Cardiac muscle cell (in vitro differentiated cells and primary cell): ENCODE data around the gene PLAU. TPM values are rescaled to one million over a fixed set of nuclear protein-coding genes. Genes with fewer than 3 reads are reported as not detected.
A peak's percentile ranks its signal among the peaks of the same experiment; 100 is the strongest.

Source experiments
- DNase-seq, 2 donors: peaks; one replicate each; pipeline versions ENCODE4 v3.0.0 to v3.0.0-alpha.2; 2010 to 2017; ENCODE audit warnings: low read depth in 1 of 2, low spot score in 1 of 2
- H3K27ac ChIP-seq: fragments of 200-600 bp; sonication (generic); 2 replicates; pipeline ENCODE4 v1.5.1; 2016
- H3K27me3 ChIP-seq: fragments of 200-600 bp; sonication (generic); 2 replicates; pipeline ENCODE4 v1.6.0; 2016; ENCODE audit warnings: control low read depth
- H3K36me3 ChIP-seq: fragments of 200-600 bp; sonication (generic); 2 replicates; pipeline ENCODE4 v1.5.1; 2016; ENCODE audit warnings: control low read depth
- H3K4me1 ChIP-seq: fragments of 200-600 bp; sonication (generic); 2 replicates; pipeline ENCODE4 v1.8.1; 2017; ENCODE audit warnings: low read depth, mild to moderate bottlenecking, mixed run types
- H3K4me3 ChIP-seq: fragments of 200-600 bp; sonication (generic); 2 replicates; pipeline ENCODE4 v1.5.1; 2016; ENCODE audit warnings: mild to moderate bottlenecking
- H3K9me3 ChIP-seq: fragments of 200-600 bp; sonication (generic); 2 replicates; pipeline ENCODE4 v1.5.1; 2017; ENCODE audit warnings: low read depth, mild to moderate bottlenecking, control low read depth
- polyA plus RNA-seq: library from polyadenylated mRNA; unstranded; fragments of >200 nt; fragmentation: Nextera tagmentation; extraction: Ambion mirVana; gene quantifications from 2 replicates; pipeline ENCODE4 v1.2.1, GENCODE V29; 2016
- total RNA-seq: library from RNA; depleted of rRNA; stranded (reverse); fragments of >200 nt; gene quantifications from 2 replicates; pipeline ENCODE4 v1.2.3, GENCODE V29; 2016
- TF ChIP-seq, protein P1 (sequence below): IDR thresholded peaks from 2 replicates; pipeline ENCODE4 v1.5.1; 2012; ENCODE audit warnings: low read depth, mild to moderate bottlenecking, low read length

The PLAU gene
- total and polyA plus RNA-seq, 2 experiments from 2014 or later: 3.8 to 4.1 TPM

- peak within 1 kb of the TSS; percentile 99 for H3K4me3 ChIP-seq
- H3K27ac ChIP-seq: no peak within 1 kb of the TSS
- peak; percentile 84 to 89 for DNase-seq
- H3K4me1 ChIP-seq: no peaks in the 10 kb centered on the region
- no peaks in the 10 kb centered on the region for H3K9me3 ChIP-seq
- no peaks in the 10 kb centered on the region for H3K27me3 ChIP-seq
- TF ChIP-seq, protein P1, sequence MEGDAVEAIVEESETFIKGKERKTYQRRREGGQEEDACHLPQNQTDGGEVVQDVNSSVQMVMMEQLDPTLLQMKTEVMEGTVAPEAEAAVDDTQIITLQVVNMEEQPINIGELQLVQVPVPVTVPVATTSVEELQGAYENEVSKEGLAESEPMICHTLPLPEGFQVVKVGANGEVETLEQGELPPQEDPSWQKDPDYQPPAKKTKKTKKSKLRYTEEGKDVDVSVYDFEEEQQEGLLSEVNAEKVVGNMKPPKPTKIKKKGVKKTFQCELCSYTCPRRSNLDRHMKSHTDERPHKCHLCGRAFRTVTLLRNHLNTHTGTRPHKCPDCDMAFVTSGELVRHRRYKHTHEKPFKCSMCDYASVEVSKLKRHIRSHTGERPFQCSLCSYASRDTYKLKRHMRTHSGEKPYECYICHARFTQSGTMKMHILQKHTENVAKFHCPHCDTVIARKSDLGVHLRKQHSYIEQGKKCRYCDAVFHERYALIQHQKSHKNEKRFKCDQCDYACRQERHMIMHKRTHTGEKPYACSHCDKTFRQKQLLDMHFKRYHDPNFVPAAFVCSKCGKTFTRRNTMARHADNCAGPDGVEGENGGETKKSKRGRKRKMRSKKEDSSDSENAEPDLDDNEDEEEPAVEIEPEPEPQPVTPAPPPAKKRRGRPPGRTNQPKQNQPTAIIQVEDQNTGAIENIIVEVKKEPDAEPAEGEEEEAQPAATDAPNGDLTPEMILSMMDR: no peak
- H3K36me3 ChIP-seq: no peaks in the 10 kb centered on the region
These were observed 36.4 kb upstream of the PLAU start, which contains the start of gene CAMK2G for GRCh38 chr10:73874267-73875138. CAMK2G (minus strand) TSS chr10:73874555; CDS start chr10:73874461, 94 bp downstream.

GRCh38 chr10:73875139-73875475 is 35.8 kb upstream of the PLAU start:
- TF ChIP-seq, protein P1: no peak
- Histone ChIP-seq H3K4me3 (peak overlapping the region; percentile 99), H3K9me3 (no peaks in the 10 kb centered on the region), H3K27me3 (no peaks in the 10 kb centered on the region), H3K36me3 (no peaks in the 10 kb centered on the region), H3K27ac (no peak overlapping the region), H3K4me1 (no peaks in the 10 kb centered on the region)
- no peak for DNase-seq

- Histone ChIP-seq H3K9me3 (no peaks in the 10 kb centered on the region), H3K27ac (no peak overlapping the region), H3K4me3 (no peak overlapping the region), H3K27me3 (no peaks in the 10 kb centered on the region), H3K4me1 (no peaks in the 10 kb centered on the region), H3K36me3 (no peaks in the 10 kb centered on the region)
- TF ChIP-seq, protein P1: no peak
- DNase-seq: no peak
These were observed 34.8 kb upstream of the PLAU start for GRCh38 chr10:73876157-73876556.

GRCh38 chr10:73876566-73876965 is 34.4 kb upstream of the PLAU start:
- TF ChIP-seq, protein P1: no peak
- Histone ChIP-seq H3K4me3 (no peak overlapping the region), H3K27me3 (no peaks in the 10 kb centered on the region), H3K9me3 (no peaks in the 10 kb centered on the region), H3K36me3 (no peaks in the 10 kb centered on the region), H3K27ac (no peak overlapping the region), H3K4me1 (no peaks in the 10 kb centered on the region)
- DNase-seq: no peak

DNA sequence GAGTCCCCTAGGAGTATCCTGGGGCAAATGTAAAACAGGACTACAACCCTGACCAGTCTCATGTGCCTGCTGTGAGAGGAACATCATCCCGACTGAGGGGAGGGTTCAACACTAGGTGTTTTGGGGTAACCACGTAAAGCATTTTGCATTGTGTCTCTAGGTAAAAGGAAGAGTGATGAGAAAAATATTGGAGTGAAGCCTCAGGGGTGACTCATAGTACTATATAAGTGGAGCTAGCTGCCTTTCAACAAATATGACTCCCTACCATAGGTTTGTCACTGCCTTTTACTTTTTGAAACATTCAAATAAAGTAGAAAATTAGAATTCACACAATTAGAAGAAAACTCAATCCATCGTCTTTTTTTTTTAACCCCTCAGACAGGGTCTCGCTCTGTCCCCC is 34.0 kb upstream of the PLAU start:
- peak in 1 of 2 donors; percentile 14 for DNase-seq
- no peak overlapping the region for H3K4me3 ChIP-seq
- no peaks in the 10 kb centered on the region for H3K9me3 ChIP-seq
- no peaks in the 10 kb centered on the region for H3K4me1 ChIP-seq
- TF ChIP-seq, protein P1: no peak
- H3K36me3 ChIP-seq: no peaks in the 10 kb centered on the region
- no peaks in the 10 kb centered on the region for H3K27me3 ChIP-seq
- no peak overlapping the region for H3K27ac ChIP-seq
